HG03354 (cell line): ENCODE results near the gene TFCP2.

Experiments used
- ATAC-seq: cut with Tn5 transposase; IDR thresholded peaks from one replicate; pipeline ENCODE4 v1.9.1; 2021; ENCODE audit warnings: mild to moderate bottlenecking; ENCODE audit not compliant: unreplicated experiment, poor library complexity, severe bottlenecking

The TFCP2 gene

GRCh38 chr12:51163795-51164194, 9.1 kb downstream of the TFCP2 start:
- ATAC-seq: no peak

GRCh38 chr12:51162217-51162616, 10.7 kb downstream of the TFCP2 start:
- ATAC-seq: no peak

- no peak for ATAC-seq
Measured at GRCh38 chr12:51160814-51161459, 12.0 kb downstream of the TFCP2 start.

GRCh38 chr12:51156245-51156765, 16.6 kb downstream of the TFCP2 start:
- no peak for ATAC-seq

GRCh38 chr12:51152953-51153352, 20.0 kb downstream of the TFCP2 start:
- no peak for ATAC-seq

- ATAC-seq: no peak
Measured at GRCh38 chr12:51150777-51151176, 22.2 kb downstream of the TFCP2 start.

GRCh38 chr12:51147309-51147708, 25.6 kb downstream of the TFCP2 start:
- ATAC-seq: no peak

GRCh38 chr12:51139292-51139844, 33.6 kb downstream of the TFCP2 start:
- ATAC-seq: no peak

GRCh38 chr12:51132693-51133092, 40.2 kb downstream of the TFCP2 start:
- ATAC-seq: no peak

- ATAC-seq: no peak
Measured at GRCh38 chr12:51131745-51132521, 41.0 kb downstream of the TFCP2 start.

- no peak for ATAC-seq
Measured at GRCh38 chr12:51128919-51129318, 44.0 kb downstream of the TFCP2 start.

- no peak for ATAC-seq
Measured at GRCh38 chr12:51127050-51127729, 45.7 kb downstream of the TFCP2 start.

- ATAC-seq: no peak
Measured at GRCh38 chr12:51126297-51126696, 46.6 kb downstream of the TFCP2 start.

- no peak for ATAC-seq
Measured at GRCh38 chr12:51124504-51124903, 48.4 kb downstream of the TFCP2 start.

GRCh38 chr12:51122844-51123243, 50.1 kb downstream of the TFCP2 start:
- no peak for ATAC-seq

- no peak for ATAC-seq
Measured at GRCh38 chr12:51118706-51119105, 54.2 kb downstream of the TFCP2 start.

- no peak for ATAC-seq
Measured at GRCh38 chr12:51115533-51115932, 57.4 kb downstream of the TFCP2 start.

GRCh38 chr12:51108136-51108535, 64.8 kb downstream of the TFCP2 start:
- no peak for ATAC-seq

- ATAC-seq: no peak
Measured at GRCh38 chr12:51103977-51104376, 69.0 kb downstream of the TFCP2 start.

- ATAC-seq: no peak
Measured at GRCh38 chr12:51098611-51099010, 74.3 kb downstream of the TFCP2 start.
